ENCODE measurements around the gene GP1BA.

GP1BA gene

DNA sequence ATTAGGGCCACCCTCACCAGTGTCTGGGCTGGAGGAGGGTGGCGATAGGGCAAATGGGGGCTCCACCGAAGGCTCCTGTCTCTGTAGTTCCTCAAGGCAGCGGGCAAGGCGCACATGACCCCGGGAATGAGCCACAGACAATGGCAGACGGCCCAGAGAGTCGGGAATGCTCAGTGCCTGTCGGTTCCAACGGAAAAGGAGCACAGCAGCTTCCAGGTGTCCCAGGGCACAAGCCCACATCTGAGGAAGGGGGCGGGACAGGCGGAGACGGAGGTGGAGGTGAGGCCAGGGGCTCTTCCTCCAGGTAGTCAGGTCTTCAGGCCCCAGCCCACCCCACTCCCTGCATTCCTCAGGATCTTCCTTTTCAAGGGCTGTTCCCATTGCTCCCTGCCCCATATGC lies 40.7 kb downstream of the GP1BA start:
- TF ChIP-seq, protein P1, sequence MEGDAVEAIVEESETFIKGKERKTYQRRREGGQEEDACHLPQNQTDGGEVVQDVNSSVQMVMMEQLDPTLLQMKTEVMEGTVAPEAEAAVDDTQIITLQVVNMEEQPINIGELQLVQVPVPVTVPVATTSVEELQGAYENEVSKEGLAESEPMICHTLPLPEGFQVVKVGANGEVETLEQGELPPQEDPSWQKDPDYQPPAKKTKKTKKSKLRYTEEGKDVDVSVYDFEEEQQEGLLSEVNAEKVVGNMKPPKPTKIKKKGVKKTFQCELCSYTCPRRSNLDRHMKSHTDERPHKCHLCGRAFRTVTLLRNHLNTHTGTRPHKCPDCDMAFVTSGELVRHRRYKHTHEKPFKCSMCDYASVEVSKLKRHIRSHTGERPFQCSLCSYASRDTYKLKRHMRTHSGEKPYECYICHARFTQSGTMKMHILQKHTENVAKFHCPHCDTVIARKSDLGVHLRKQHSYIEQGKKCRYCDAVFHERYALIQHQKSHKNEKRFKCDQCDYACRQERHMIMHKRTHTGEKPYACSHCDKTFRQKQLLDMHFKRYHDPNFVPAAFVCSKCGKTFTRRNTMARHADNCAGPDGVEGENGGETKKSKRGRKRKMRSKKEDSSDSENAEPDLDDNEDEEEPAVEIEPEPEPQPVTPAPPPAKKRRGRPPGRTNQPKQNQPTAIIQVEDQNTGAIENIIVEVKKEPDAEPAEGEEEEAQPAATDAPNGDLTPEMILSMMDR (IDR thresholded peaks at IDR 0.05; ENCODE audit: borderline replicate concordance, control extremely low read depth, extremely low read depth, insufficient read depth, missing control alignments): no peak
- in situ Hi-C loops (cut with MboI; ENCODE audit: low sequenced_read_pairs, unreplicated experiment): loop anchor here (10.0 kb wide), 1 partner anchor 92 kb away; no protein-coding TSS in a partner anchor
- no peak for DNase-seq (ENCODE audit: low spot score)

DNA sequence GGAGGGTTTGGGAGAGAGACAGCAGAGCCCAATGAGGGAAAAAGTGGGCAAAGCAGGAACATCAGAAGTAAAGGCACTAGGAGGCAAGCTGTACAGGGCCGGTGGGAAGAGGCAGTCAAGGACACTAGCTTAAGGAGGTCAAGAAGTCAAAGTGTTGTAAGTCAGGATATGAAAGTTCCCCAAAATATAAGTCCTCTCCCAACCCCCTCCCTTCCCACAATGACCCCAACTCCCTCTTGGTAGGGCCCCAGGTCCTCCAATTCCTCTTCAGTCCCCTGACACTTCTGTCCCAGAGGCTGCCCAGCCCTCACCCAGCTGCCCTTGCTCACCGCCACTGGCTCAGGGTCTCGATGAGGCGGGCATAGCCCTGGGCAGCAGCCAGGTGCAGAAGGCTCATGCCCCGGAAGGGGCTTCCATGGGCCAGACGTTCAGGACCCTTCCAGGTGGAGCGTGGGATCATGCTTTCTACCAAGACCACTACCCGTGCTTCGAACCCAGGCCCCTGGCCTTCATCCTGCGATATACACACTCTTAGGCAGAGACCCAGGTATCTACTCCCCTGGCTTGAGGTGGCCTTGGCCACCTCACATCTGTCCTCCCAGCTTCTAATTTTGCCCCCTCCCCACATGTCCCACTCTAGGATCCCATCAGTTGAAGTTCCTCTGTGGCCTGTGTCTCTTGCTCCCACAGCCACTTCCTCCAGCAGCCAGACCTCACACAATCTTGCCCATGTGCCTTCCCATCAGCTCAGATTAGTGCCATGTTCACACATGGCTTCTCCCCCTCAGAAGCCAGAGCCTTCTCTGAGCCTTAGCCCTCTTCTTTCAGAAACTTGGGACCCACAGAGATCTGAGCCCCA lies 41.4 kb downstream of the GP1BA start:
- no peak for DNase-seq (ENCODE audit: low spot score)
- TF ChIP-seq, protein P1 (IDR thresholded peaks at IDR 0.05; ENCODE audit: borderline replicate concordance, control extremely low read depth, extremely low read depth, insufficient read depth, missing control alignments): no peak
- in situ Hi-C loops (cut with MboI; ENCODE audit: low sequenced_read_pairs, unreplicated experiment): loop anchor here (10.0 kb wide), 1 partner anchor 91 kb away; no protein-coding TSS in a partner anchor

GRCh38 chr17:4974115-4974670 lies 42.1 kb downstream of the GP1BA start:
- DNase-seq (ENCODE audit: low spot score): no peak
- TF ChIP-seq, protein P1 (IDR thresholded peaks at IDR 0.05; ENCODE audit: borderline replicate concordance, control extremely low read depth, extremely low read depth, insufficient read depth, missing control alignments): no peak
- in situ Hi-C loops (cut with MboI; ENCODE audit: low sequenced_read_pairs, unreplicated experiment): loop anchor here (10.0 kb wide), 1 partner anchor 91 kb away; no protein-coding TSS in a partner anchor

GRCh38 chr17:4978726-4979125 lies 46.6 kb downstream of the GP1BA start:
- in situ Hi-C loops (cut with MboI; ENCODE audit: low sequenced_read_pairs, unreplicated experiment): loop anchor here (10.0 kb wide), 1 partner anchor 86 kb away; no protein-coding TSS in a partner anchor
- DNase-seq (ENCODE audit: low spot score): no peak
- TF ChIP-seq, protein P1 (IDR thresholded peaks at IDR 0.05; ENCODE audit: borderline replicate concordance, control extremely low read depth, extremely low read depth, insufficient read depth, missing control alignments): no peak

DNA sequence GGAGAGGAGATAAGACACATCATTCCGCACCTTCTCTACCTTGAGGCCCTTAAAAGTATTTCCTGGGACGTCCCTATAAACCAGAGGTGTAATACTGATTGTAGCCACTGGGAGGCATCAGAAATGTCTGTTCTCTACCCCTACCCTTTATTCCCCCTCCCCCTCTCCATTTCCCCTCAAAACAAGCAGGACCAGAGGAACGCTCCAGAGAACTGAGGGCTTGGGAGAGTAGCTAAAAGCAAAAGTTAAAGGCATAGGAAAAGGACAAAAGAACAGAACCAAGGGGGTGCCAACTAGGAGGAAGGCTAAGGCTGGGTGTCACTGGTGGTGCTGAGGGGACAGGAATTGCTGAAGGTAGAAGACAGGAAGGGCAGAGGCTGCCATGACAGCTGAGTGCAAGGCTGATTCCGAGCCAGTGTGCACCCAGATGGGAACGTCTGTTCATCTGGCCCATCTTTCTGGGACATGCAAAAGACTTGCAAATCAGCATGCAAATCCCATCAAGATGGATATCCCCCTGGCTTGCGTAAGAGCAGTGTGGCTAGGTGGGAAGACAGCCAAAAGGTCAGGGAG lies 48.7 kb downstream of the GP1BA start:
- in situ Hi-C loops (cut with MboI; ENCODE audit: low sequenced_read_pairs, unreplicated experiment): no loop called here
- DNase-seq (ENCODE audit: low spot score): peak; percentile 77
- TF ChIP-seq, protein P1 (IDR thresholded peaks at IDR 0.05; ENCODE audit: borderline replicate concordance, control extremely low read depth, extremely low read depth, insufficient read depth, missing control alignments): peak; percentile 32

GRCh38 chr17:4982305-4982704 lies 50.2 kb downstream of the GP1BA start:
- TF ChIP-seq, protein P1 (IDR thresholded peaks at IDR 0.05; ENCODE audit: borderline replicate concordance, control extremely low read depth, extremely low read depth, insufficient read depth, missing control alignments): no peak
- in situ Hi-C loops (cut with MboI; ENCODE audit: low sequenced_read_pairs, unreplicated experiment): no loop called here
- DNase-seq (ENCODE audit: low spot score): no peak

All from GM13976 (cell line).